Activated B cell treated with CpG ODN at 0.5 μM for 24 hours (primary cell): ENCODE measurements around the gene VAC14. TPM values are rescaled to one million over a fixed set of nuclear protein-coding genes. Genes with fewer than 3 reads are reported as not detected.

Source experiments
- ATAC-seq: fragments of 200-7000 bp; cut with Tn5 transposase; one replicate; pipeline ENCODE4 v1.10.0; 2021; ENCODE audit warnings: low read depth, mild to moderate bottlenecking, moderate library complexity
- CTCF ChIA-PET: fragments of 350-600 bp; sonication (Branson Sonifier 250); formaldehyde crosslinking; loops from one replicate; lab custom pipeline; 2021; ENCODE audit warnings: antibody characterized with exemption; lab: Charles Lee
- POLR2A ChIA-PET: fragments of 350-600 bp; sonication (Branson Sonifier 250); formaldehyde crosslinking; loops from one replicate; lab custom pipeline; 2021; ENCODE audit warnings: antibody characterized with exemption; lab: Charles Lee
- DNase-seq: peaks from one replicate; pipeline ENCODE4 v3.0.0; 2022
- H3K27ac Mint-ChIP-seq: one replicate; pipeline ENCODE4 v1.8.0; 2020; ENCODE audit warnings: mixed read lengths
- H3K27me3 Mint-ChIP-seq: one replicate; pipeline ENCODE4 v1.8.0; 2021; ENCODE audit warnings: mixed read lengths
- H3K36me3 Mint-ChIP-seq: one replicate; pipeline ENCODE4 v1.8.0; 2021; ENCODE audit warnings: low read depth, mixed read lengths
- H3K4me1 Mint-ChIP-seq: one replicate; pipeline ENCODE4 v1.8.0; 2021; ENCODE audit warnings: mixed read lengths
- H3K4me3 Mint-ChIP-seq: one replicate; pipeline ENCODE4 v1.8.0; 2020; ENCODE audit warnings: mild to moderate bottlenecking, mixed read lengths
- H3K9me3 Mint-ChIP-seq: one replicate; pipeline ENCODE4 v1.8.0; 2020; ENCODE audit warnings: mixed read lengths
- CTCF ChIP-seq: fragments of 200-600 bp; IDR thresholded peaks from one replicate; pipeline ENCODE4 v1.8.0; 2022; ENCODE audit warnings: antibody characterized with exemption, mild to moderate bottlenecking
- intact Hi-C: fragments of 100-400 bp; cut with micrococcal nuclease; formaldehyde crosslinking; loops from one replicate; pipeline ENCODE4 v1.15.1; 2024
- total RNA-seq: library from RNA; stranded (reverse); gene quantifications from 2 replicates; pipeline ENCODE4 v1.2.3, GENCODE V29; 2022

The VAC14 gene
- total RNA-seq, 1 donor from 2014 or later = 53.4 TPM

DNA sequence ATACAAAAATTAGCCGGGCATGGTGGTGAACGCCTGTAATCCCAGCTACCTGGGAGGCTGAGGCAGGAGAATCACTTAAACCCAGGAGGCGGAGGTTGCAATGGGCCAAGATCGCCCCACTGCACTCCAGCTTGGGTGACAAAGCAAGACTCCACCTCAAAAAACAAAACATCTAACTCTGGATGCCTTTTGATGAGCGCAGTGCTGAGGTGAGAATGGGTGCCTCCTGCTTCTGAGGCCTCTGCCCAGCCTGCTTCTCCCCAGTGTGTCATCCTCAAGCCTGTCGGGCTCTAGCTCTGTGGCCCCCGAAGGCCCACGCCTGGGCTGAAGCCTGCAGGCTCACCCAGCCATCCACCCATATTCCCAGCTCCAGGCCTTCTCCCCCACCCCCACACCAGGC lies 104.6 kb downstream of the VAC14 start:
- ChIA-PET CTCF (no interaction called here), POLR2A (no interaction called here)
- Mint-ChIP-seq H3K4me3 (no peak overlapping the region), H3K27ac (no peak overlapping the region), H3K4me1 (no peaks in the 10 kb centered on the region), H3K36me3 (peaks cover 42% of the 10 kb centered on the region), H3K9me3 (no peaks in the 10 kb centered on the region), H3K27me3 (no peaks in the 10 kb centered on the region)
- no peak for DNase-seq
- no peak for TF ChIP-seq CTCF
- intact Hi-C loops = no loop called here
- no peak for ATAC-seq

- Mint-ChIP-seq H3K27me3 (no peaks in the 10 kb centered on the region), H3K27ac (no peak overlapping the region), H3K9me3 (no peaks in the 10 kb centered on the region), H3K4me3 (no peak overlapping the region), H3K4me1 (no peaks in the 10 kb centered on the region), H3K36me3 (peaks cover 42% of the 10 kb centered on the region)
- ChIA-PET POLR2A (no interaction called here), CTCF (no interaction called here)
- DNase-seq (no peak), ATAC-seq (no peak)
- intact Hi-C loops = no loop called here
- no peak for TF ChIP-seq CTCF
Observed at GRCh38 chr16:70695331-70696070, 105.5 kb downstream of the VAC14 start.

DNA sequence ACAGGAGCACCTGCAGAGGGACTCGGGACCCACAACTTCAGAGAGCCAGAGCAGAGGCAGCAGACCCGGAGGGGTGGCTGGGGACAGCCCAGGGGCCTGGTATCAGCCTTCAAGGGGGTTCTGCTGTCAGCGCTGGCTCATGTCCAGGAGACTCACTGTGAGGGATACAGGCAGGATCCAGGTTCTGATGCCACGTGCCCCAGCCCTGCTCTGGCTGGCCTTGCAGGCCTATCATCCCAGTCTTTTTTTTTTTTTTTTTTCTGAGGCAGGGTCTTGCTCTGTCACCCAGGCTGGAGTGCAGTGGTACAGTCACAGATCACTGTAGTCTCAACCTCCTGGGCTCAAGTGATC lies 106.1 kb downstream of the VAC14 start:
- no peak for TF ChIP-seq CTCF
- Mint-ChIP-seq H3K27ac (no peak overlapping the region), H3K27me3 (no peaks in the 10 kb centered on the region), H3K4me3 (no peak overlapping the region), H3K4me1 (no peaks in the 10 kb centered on the region), H3K9me3 (no peaks in the 10 kb centered on the region), H3K36me3 (peaks cover 41% of the 10 kb centered on the region)
- DNase-seq (no peak), ATAC-seq (no peak)
- intact Hi-C loops = no loop called here
- POLR2A ChIA-PET = no interaction called here
- CTCF ChIA-PET = no interaction called here

DNA sequence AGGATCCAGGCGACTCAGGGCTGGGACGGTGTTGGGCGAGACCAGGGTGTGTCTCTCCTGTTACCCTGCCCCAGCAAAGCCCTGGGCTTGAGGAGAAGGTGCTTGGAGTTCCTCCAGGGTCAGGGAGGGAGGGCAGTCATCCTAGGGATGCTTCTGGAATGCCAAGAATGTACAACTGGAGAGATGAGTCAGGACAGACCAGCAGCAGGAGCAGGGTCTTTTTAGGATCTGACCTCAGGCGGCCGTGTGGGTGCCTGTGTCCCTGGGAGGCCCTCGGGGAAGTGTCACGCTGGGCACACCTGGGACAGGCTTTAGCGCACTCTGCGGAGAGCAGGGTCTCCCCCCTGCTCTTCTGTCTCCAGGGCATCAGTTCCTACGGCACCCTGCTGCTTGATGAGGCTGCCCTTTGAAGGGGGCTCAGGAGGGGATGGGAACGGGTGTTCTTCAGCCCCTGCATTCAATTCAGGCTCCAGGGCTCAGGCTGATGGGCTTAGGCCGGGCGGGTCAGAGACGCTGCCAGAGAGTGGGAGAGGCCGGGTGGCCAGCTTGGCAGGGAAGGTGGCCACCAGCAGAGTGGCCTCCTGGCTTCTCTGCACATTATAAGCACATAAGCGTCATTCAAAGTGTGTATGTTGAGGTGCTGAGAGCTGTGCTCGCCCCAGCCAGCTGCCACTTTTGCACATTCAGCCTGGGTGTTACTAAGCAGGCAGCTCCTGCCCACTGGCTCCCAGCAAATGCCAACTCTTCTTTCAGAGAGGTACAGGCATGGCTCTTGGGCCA lies 106.7 kb downstream of the VAC14 start:
- H3K36me3 Mint-ChIP-seq = peaks cover 36% of the 10 kb centered on the region
- H3K27ac Mint-ChIP-seq = no peak overlapping the region
- intact Hi-C loops = no loop called here
- POLR2A ChIA-PET = no interaction called here
- DNase-seq (no peak), ATAC-seq (no peak)
- CTCF ChIA-PET = no interaction called here
- TF ChIP-seq CTCF = no peak
- no peak overlapping the region for H3K4me3 Mint-ChIP-seq
- H3K9me3 Mint-ChIP-seq = no peaks in the 10 kb centered on the region
- H3K27me3 Mint-ChIP-seq = no peaks in the 10 kb centered on the region
- no peaks in the 10 kb centered on the region for H3K4me1 Mint-ChIP-seq

DNA sequence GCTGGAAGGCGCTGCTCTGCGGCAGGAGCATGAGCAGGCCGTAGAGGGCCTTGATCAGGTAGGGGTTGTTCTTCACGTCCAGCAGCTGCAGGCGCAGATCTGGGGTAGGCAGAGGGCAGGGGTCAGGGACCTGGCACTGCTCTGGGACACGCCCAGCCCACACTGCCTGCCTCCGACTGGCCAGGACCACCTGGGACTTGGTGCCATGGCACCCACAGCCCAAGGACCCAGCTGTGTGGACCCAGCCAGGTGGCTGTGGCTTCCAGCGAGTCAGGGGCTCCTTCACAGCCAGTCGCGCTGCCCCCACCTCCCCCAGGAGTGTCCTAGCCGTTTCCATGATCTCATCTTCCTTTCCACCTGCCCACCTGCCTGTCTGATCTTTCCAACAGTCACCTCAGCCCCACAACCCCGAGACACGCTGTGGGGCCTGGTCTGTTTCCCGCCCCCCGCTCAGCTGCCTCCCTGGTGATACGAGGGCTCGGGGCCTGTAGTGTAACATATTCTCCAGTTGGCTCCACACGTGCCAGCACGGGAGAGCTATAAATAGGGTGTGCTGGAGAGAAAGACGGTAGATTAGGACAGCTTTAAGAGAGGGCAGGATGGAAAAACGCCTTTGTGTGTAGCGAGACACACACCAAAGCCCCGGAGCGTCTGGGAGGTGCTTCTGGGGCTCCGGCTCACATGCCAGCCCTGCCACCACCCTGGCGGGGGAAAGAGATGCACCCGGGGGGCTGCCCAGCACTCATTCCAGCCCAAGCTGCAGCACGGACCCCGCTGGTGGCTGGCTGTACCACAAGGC lies 107.9 kb downstream of the VAC14 start:
- ATAC-seq (no peak), DNase-seq (no peak)
- H3K9me3 Mint-ChIP-seq = no peaks in the 10 kb centered on the region
- POLR2A ChIA-PET = no interaction called here
- H3K36me3 Mint-ChIP-seq = peaks cover 30% of the 10 kb centered on the region
- intact Hi-C loops = no loop called here
- TF ChIP-seq CTCF = no peak
- no peak overlapping the region for H3K27ac Mint-ChIP-seq
- H3K4me1 Mint-ChIP-seq = no peaks in the 10 kb centered on the region
- no peaks in the 10 kb centered on the region for H3K27me3 Mint-ChIP-seq
- CTCF ChIA-PET = no interaction called here
- no peak overlapping the region for H3K4me3 Mint-ChIP-seq
